Lower lobe of right lung (tissue), 2 donors: ENCODE data around the gene NFATC3. TPM values are rescaled to one million over a fixed set of nuclear protein-coding genes. Genes with fewer than 3 reads are reported as not detected.

Experiments
- ATAC-seq, 2 donors: fragments of 200-7000 bp; cut with Tn5 transposase; one replicate each; pipeline ENCODE4 v1.9.1; 2020 to 2022; ENCODE audit warnings: mild to moderate bottlenecking in 2 of 2, moderate library complexity in 2 of 2
- DNase-seq: peaks from one replicate; pipeline ENCODE4 v3.0.0-alpha.2; 2020
- H3K27ac ChIP-seq: fragments of 200-600 bp; one replicate; pipeline ENCODE4 v1.8.0; 2022
- H3K27me3 ChIP-seq: fragments of 200-600 bp; one replicate; pipeline ENCODE4 v1.8.0; 2022; ENCODE audit warnings: low read depth
- H3K36me3 ChIP-seq: fragments of 200-600 bp; one replicate; pipeline ENCODE4 v1.8.0; 2022; ENCODE audit warnings: mild to moderate bottlenecking
- H3K4me1 ChIP-seq: fragments of 200-600 bp; one replicate; pipeline ENCODE4 v1.8.0; 2022
- H3K4me3 ChIP-seq: fragments of 200-600 bp; one replicate; pipeline ENCODE4 v1.8.0; 2022; ENCODE audit warnings: mild to moderate bottlenecking
- H3K9me3 ChIP-seq: fragments of 200-600 bp; one replicate; pipeline ENCODE4 v1.8.0; 2022
- intact Hi-C: fragments of 100-400 bp; cut with DNase I; formaldehyde crosslinking; loops from one replicate; pipeline ENCODE4 v1.11.0; 2022
- total RNA-seq: library from RNA; stranded (reverse); fragmentation: NEBNext Ultra II Directional; extraction: Animal tissue kit (Norgen Biotek cat#: 25700); gene quantifications from one replicate; pipeline ENCODE4 v1.2.1, GENCODE V29; 2021
- TF ChIP-seq, protein P1 (sequence below): fragments of 200-600 bp; IDR thresholded peaks from one replicate; pipeline ENCODE4 v1.8.0; 2022; ENCODE audit warnings: antibody characterized with exemption, mild to moderate bottlenecking
- donor health status: DM: no; HTN: yes; CAD: no; lungs with severe emphysema.

The NFATC3 gene
- total RNA-seq, 1 donor from 2014 or later, result 61.6 TPM

DNA sequence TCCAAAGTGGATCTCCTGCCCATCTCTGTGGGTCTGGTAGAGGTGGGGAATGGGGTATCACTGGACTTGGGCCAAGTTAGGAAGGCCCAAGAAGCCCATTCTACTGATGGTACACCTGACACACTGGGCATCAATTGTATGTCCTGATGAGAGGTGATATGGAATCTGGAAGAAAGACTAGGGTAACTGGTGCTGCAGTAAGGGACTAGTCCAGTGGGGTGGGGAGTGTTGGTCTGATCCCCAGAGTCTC, 5.9 kb upstream of the NFATC3 start:
- peaks cover 65% of the 10 kb centered on the region for H3K4me1 ChIP-seq
- TF ChIP-seq, protein P1, sequence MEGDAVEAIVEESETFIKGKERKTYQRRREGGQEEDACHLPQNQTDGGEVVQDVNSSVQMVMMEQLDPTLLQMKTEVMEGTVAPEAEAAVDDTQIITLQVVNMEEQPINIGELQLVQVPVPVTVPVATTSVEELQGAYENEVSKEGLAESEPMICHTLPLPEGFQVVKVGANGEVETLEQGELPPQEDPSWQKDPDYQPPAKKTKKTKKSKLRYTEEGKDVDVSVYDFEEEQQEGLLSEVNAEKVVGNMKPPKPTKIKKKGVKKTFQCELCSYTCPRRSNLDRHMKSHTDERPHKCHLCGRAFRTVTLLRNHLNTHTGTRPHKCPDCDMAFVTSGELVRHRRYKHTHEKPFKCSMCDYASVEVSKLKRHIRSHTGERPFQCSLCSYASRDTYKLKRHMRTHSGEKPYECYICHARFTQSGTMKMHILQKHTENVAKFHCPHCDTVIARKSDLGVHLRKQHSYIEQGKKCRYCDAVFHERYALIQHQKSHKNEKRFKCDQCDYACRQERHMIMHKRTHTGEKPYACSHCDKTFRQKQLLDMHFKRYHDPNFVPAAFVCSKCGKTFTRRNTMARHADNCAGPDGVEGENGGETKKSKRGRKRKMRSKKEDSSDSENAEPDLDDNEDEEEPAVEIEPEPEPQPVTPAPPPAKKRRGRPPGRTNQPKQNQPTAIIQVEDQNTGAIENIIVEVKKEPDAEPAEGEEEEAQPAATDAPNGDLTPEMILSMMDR, result no peak
- peak overlapping the region; percentile 99 for H3K27ac ChIP-seq
- intact Hi-C loops, result no loop called here
- DNase-seq (no peak), ATAC-seq (no peak)
- H3K27me3 ChIP-seq, result no peaks in the 10 kb centered on the region
- no peaks in the 10 kb centered on the region for H3K9me3 ChIP-seq
- peaks cover 44% of the 10 kb centered on the region for H3K36me3 ChIP-seq
- H3K4me3 ChIP-seq, result no peak overlapping the region

DNA sequence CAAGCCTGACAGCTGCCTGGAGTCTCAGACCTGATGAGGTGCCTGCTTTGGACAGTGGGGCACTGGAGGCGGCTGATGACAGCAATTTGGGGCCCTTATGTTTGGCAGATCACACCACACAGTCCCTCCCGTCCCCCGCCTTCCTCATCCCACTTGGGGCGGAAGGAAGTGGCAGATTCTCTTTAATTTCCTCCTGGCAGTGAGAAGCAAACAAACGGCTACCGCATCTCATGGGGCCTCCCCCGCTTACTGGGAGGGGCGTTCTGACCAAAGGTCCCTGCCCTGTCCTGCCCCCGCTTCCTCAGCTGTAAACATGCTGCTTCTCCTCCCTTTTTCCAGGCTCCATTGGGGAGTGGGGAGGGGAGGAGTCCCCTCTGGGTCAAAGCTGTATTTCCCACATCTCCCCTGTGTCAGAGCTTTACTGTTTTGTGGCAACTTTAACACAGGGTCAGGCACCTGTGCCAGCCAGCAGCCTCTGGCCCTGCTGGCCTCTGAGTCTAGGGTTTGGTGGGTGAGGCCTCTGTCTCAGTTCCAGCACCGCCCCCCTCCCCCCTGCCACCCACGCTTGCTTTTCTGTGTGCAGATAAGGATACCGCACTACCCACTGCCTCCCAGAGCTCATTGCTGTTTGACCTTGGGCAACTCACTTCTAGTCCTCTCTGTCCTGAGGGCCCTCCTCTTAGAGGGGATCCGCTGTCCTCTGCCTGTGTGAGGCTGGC, 5.4 kb upstream of the NFATC3 start:
- H3K27me3 ChIP-seq, result no peaks in the 10 kb centered on the region
- peak overlapping the region; percentile 2 for H3K4me3 ChIP-seq
- TF ChIP-seq, protein P1, result no peak
- peaks cover 39% of the 10 kb centered on the region for H3K36me3 ChIP-seq
- no peaks in the 10 kb centered on the region for H3K9me3 ChIP-seq
- peak; percentile 87 for DNase-seq
- intact Hi-C loops, result no loop called here
- peak overlapping the region; percentile 99 for H3K27ac ChIP-seq
- peaks cover 68% of the 10 kb centered on the region for H3K4me1 ChIP-seq
- peak; percentile 54 to 61 for ATAC-seq

DNA sequence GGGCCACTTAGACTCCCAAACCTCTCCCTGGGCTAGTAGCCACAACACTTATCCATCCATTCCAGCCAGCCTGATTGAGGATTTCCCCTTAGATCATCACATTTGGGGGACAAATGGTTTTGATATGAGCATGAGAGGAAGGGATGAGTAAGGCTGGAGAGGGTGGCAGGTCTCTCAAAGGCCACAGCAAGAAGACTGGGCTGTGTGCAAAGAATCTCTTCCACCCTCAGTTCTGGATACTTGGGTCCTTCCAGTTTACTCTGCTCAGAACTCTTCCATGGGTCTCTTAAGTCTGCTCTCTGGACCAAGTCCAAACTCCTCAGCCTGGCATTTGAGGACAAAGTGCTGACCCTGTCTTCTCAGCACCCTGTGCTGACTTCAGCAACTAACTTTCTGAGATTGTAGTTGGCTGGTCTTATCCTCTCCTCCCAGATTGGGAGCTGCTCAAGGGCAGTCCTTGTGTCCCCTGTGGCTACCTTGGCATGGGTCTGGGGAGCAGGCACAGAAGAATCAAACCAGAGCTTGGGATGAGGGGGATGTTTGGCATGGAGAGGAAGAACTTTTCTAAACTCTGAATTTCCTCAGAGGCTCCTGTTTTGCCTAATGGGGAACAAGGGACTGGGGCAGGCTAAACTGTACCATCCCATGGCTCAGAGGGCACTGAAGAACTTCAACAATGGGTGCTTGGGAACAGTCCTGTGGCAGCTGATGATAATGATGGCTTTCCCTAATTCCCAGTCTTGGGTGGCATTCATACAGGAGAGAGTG, 3.1 kb upstream of the NFATC3 start:
- intact Hi-C loops, result no loop called here
- Histone ChIP-seq H3K9me3 (no peaks in the 10 kb centered on the region), H3K36me3 (peaks cover 17% of the 10 kb centered on the region), H3K27me3 (no peaks in the 10 kb centered on the region), H3K27ac (peak overlapping the region; percentile 99), H3K4me3 (no peak overlapping the region), H3K4me1 (peaks cover 72% of the 10 kb centered on the region)
- no peak for DNase-seq
- TF ChIP-seq, protein P1, result no peak
- ATAC-seq, result no peak

DNA sequence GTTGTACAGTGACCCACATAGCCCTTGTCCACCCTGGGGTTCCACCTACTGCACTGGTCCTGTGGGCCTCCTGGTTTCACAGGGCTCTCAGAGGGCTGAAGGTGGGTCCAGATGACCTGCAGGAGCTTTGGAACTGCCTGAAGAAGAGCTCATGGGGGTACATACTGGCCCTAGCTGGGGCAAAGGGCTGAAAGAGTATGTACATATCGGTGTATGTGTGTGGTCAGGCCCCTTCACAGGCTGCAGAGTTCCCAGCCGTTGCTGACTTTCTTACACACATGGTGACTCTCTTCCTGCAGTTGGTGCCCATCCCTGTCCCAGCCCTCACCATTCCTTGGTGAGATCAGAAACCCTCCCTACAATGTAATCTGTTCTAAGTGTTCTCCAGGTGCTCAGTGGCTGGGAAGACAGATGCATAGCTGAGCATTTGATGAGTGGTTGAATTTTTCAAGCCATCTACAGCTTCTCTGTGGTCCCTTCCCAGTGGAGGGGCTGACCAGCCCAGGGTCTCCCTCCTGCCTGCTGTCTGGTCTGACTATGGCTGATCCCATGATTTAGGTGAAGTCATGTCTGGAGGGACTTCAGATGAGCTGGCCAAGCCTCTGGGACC, 2.4 kb upstream of the NFATC3 start:
- Histone ChIP-seq H3K36me3 (peaks cover 10% of the 10 kb centered on the region), H3K4me3 (no peak overlapping the region), H3K4me1 (peaks cover 79% of the 10 kb centered on the region), H3K27me3 (no peaks in the 10 kb centered on the region), H3K27ac (peak overlapping the region; percentile 99), H3K9me3 (no peaks in the 10 kb centered on the region)
- ATAC-seq, result no peak
- TF ChIP-seq, protein P1, result no peak
- no peak for DNase-seq
- intact Hi-C loops, result no loop called here

DNA sequence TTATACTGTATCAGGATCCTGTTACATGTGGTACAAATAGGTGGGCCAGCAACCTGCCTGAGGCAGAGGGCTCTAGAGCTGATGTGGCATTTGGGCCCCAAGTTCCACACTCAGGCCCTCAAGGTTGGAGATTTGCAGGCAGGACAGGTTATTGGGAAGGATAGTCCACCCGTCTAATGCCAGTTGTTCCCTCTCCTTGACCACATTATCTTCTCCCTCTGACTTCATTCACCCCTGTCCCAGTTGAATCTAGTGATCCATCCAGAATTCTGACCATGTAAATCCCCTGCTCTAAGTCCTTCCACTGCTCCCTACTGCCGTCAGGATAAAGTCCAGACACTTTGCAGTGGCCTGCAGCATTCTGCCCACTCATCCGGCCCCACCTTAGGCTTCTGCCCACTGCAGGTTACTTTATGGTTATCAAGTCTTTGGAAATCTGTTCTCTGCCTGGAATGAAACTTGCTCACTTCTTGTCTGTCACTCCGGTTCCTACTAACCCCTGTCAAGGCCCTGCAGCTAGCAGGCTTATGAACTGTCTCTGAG, 1.9 kb upstream of the NFATC3 start:
- H3K9me3 ChIP-seq, result no peaks in the 10 kb centered on the region
- peaks cover 78% of the 10 kb centered on the region for H3K4me1 ChIP-seq
- peaks cover 6% of the 10 kb centered on the region for H3K36me3 ChIP-seq
- DNase-seq, result no peak
- H3K4me3 ChIP-seq, result no peak overlapping the region
- peak overlapping the region; percentile 99 for H3K27ac ChIP-seq
- ATAC-seq, result no peak
- H3K27me3 ChIP-seq, result no peaks in the 10 kb centered on the region
- intact Hi-C loops, result no loop called here
- TF ChIP-seq, protein P1, result no peak
